ENCODE data around the gene SRGAP1.

Gene SRGAP1

DNA sequence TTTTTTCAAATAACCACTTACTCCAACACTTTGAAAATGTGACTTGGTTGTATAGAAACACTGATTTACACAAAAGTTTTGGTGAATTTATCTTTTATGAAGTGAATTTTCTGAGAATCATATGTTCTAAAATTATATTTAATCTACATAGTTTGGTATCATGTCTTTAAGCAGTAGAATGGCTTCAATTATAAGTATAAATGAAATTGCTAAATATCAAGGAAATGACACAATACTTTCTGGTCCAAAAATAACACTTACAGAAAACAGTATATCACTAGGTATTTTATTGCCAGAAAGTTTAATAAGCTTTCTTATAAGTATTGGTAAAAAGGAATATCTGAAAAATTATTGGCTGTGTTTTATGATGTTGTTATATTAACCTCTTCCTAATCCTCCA, 90.9 kb downstream of the SRGAP1 start:
- H4K12ac ChIP-seq (ENCODE audit: low read depth, low read length) = no peak overlapping the region
- H3K27me3 ChIP-seq (ENCODE audit: insufficient read depth, low read length) = no peaks in the 10 kb centered on the region
- no peaks in the 10 kb centered on the region for H3K79me1 ChIP-seq (ENCODE audit: low read length)
- no peak for DNase-seq
- no peak overlapping the region for H2BK120ac ChIP-seq (ENCODE audit: insufficient read depth, low read length, poor library complexity)
- H2BK12ac ChIP-seq (ENCODE audit: low read length) = no peak overlapping the region
- no peak overlapping the region for H2BK5ac ChIP-seq (ENCODE audit: low read depth, low read length, poor library complexity)
- H3K79me2 ChIP-seq (ENCODE audit: control insufficient read depth, insufficient read depth, low read length, poor library complexity) = no peaks in the 10 kb centered on the region
- no peak overlapping the region for H3K4ac ChIP-seq (ENCODE audit: low read depth, low read length)
- H3K18ac ChIP-seq (ENCODE audit: low read length) = no peak overlapping the region
- no peak overlapping the region for H3K27ac ChIP-seq (ENCODE audit: low read depth, low read length)
- no peaks in the 10 kb centered on the region for H3K9me3 ChIP-seq (ENCODE audit: insufficient read depth, low read depth, low read length)
- no peak overlapping the region for H4K8ac ChIP-seq (ENCODE audit: low read depth, low read length)
- H3K4me2 ChIP-seq (ENCODE audit: low read length) = no peak overlapping the region
- no peak overlapping the region for H3K4me3 ChIP-seq (ENCODE audit: low read depth, low read length)
- H4K91ac ChIP-seq (ENCODE audit: low read depth, low read length) = no peak overlapping the region
- H3K4me1 ChIP-seq (ENCODE audit: control insufficient read depth in 1 of 2, insufficient read depth in 2 of 2, low read length in 2 of 2) = peaks cover 0 to 7% of the 10 kb centered on the region in 2 experiments
- H3K23ac ChIP-seq (ENCODE audit: low read length) = no peak overlapping the region
- no peaks in the 10 kb centered on the region for H3K36me3 ChIP-seq (ENCODE audit: control insufficient read depth in 1 of 2, insufficient read depth in 2 of 2, low read length in 2 of 2)
- H3K9ac ChIP-seq (ENCODE audit: low read length) = no peak overlapping the region
- H2AFZ ChIP-seq (ENCODE audit: insufficient read depth, low read length, poor library complexity) = no peak overlapping the region
- H2AK5ac ChIP-seq (ENCODE audit: low read length) = no peak overlapping the region
- H3K14ac ChIP-seq (ENCODE audit: low read length) = no peak overlapping the region

GRCh38 chr12:63937378-63938316, 93.1 kb downstream of the SRGAP1 start:
- no peak overlapping the region for H2AK5ac ChIP-seq (ENCODE audit: low read length)

GRCh38 chr12:63940310-63941005, 96.0 kb downstream of the SRGAP1 start:
- no CpG with 5 or more reads among the region's 7 CpGs for WGBS (ENCODE audit: extremely low coverage, insufficient coverage, insufficient read length)
- no peaks in the 10 kb centered on the region for H3K9me3 ChIP-seq (ENCODE audit: insufficient read depth, low read depth, low read length)
- H3K4me2 ChIP-seq (ENCODE audit: low read length) = no peak overlapping the region
- H3K4ac ChIP-seq (ENCODE audit: low read depth, low read length) = no peak overlapping the region
- H2BK120ac ChIP-seq (ENCODE audit: insufficient read depth, low read length, poor library complexity) = no peak overlapping the region
- H4K91ac ChIP-seq (ENCODE audit: low read depth, low read length) = no peak overlapping the region
- H2AK5ac ChIP-seq (ENCODE audit: low read length) = no peak overlapping the region
- no peak overlapping the region for H3K4me3 ChIP-seq (ENCODE audit: low read depth, low read length)
- H3K79me1 ChIP-seq (ENCODE audit: low read length) = no peaks in the 10 kb centered on the region
- no peak overlapping the region for H3K14ac ChIP-seq (ENCODE audit: low read length)
- H3K27ac ChIP-seq (ENCODE audit: low read depth, low read length) = no peak overlapping the region
- no peak overlapping the region for H2AFZ ChIP-seq (ENCODE audit: insufficient read depth, low read length, poor library complexity)
- peaks cover 0 to 6% of the 10 kb centered on the region in 2 experiments for H3K4me1 ChIP-seq (ENCODE audit: control insufficient read depth in 1 of 2, insufficient read depth in 2 of 2, low read length in 2 of 2)
- peak in 1 of 2 donors; percentile 24 for DNase-seq
- H3K27me3 ChIP-seq (ENCODE audit: insufficient read depth, low read length) = no peaks in the 10 kb centered on the region
- H3K9ac ChIP-seq (ENCODE audit: low read length) = no peak overlapping the region
- no peaks in the 10 kb centered on the region for H3K36me3 ChIP-seq (ENCODE audit: control insufficient read depth in 1 of 2, insufficient read depth in 2 of 2, low read length in 2 of 2)
- no peak overlapping the region for H2BK5ac ChIP-seq (ENCODE audit: low read depth, low read length, poor library complexity)
- no peak overlapping the region for H2BK12ac ChIP-seq (ENCODE audit: low read length)
- no peak overlapping the region for H4K8ac ChIP-seq (ENCODE audit: low read depth, low read length)
- no peak overlapping the region for H3K18ac ChIP-seq (ENCODE audit: low read length)
- no peaks in the 10 kb centered on the region for H3K79me2 ChIP-seq (ENCODE audit: control insufficient read depth, insufficient read depth, low read length, poor library complexity)
- no peak overlapping the region for H4K12ac ChIP-seq (ENCODE audit: low read depth, low read length)
- no peak overlapping the region for H3K23ac ChIP-seq (ENCODE audit: low read length)

More at GRCh38 chr12:63937378-63938316, 93.1 kb downstream of the SRGAP1 start:
- H3K9ac ChIP-seq (ENCODE audit: low read length) = no peak overlapping the region
- peaks cover 0 to 9% of the 10 kb centered on the region in 2 experiments for H3K4me1 ChIP-seq (ENCODE audit: control insufficient read depth in 1 of 2, insufficient read depth in 2 of 2, low read length in 2 of 2)
- no peak overlapping the region for H3K4me2 ChIP-seq (ENCODE audit: low read length)
- H2AFZ ChIP-seq (ENCODE audit: insufficient read depth, low read length, poor library complexity) = no peak overlapping the region
- H2BK12ac ChIP-seq (ENCODE audit: low read length) = no peak overlapping the region
- DNase-seq = no peak
- H3K79me1 ChIP-seq (ENCODE audit: low read length) = no peaks in the 10 kb centered on the region
- no peak overlapping the region for H3K4ac ChIP-seq (ENCODE audit: low read depth, low read length)
- no peak overlapping the region for H2BK120ac ChIP-seq (ENCODE audit: insufficient read depth, low read length, poor library complexity)
- H4K12ac ChIP-seq (ENCODE audit: low read depth, low read length) = no peak overlapping the region
- WGBS (ENCODE audit: extremely low coverage, insufficient coverage, insufficient read length) = no CpG with 5 or more reads among the region's 12 CpGs
- H3K36me3 ChIP-seq (ENCODE audit: control insufficient read depth in 1 of 2, insufficient read depth in 2 of 2, low read length in 2 of 2) = no peaks in the 10 kb centered on the region
- no peak overlapping the region for H3K4me3 ChIP-seq (ENCODE audit: low read depth, low read length)
- H3K23ac ChIP-seq (ENCODE audit: low read length) = no peak overlapping the region
- no peak overlapping the region for H3K18ac ChIP-seq (ENCODE audit: low read length)
- H4K8ac ChIP-seq (ENCODE audit: low read depth, low read length) = no peak overlapping the region
- H3K27ac ChIP-seq (ENCODE audit: low read depth, low read length) = no peak overlapping the region
- no peak overlapping the region for H4K91ac ChIP-seq (ENCODE audit: low read depth, low read length)
- no peaks in the 10 kb centered on the region for H3K9me3 ChIP-seq (ENCODE audit: insufficient read depth, low read depth, low read length)
- no peak overlapping the region for H3K14ac ChIP-seq (ENCODE audit: low read length)
- no peak overlapping the region for H2BK5ac ChIP-seq (ENCODE audit: low read depth, low read length, poor library complexity)
- no peaks in the 10 kb centered on the region for H3K79me2 ChIP-seq (ENCODE audit: control insufficient read depth, insufficient read depth, low read length, poor library complexity)
- H3K27me3 ChIP-seq (ENCODE audit: insufficient read depth, low read length) = no peaks in the 10 kb centered on the region

GRCh38 chr12:63941166-63941800, 96.8 kb downstream of the SRGAP1 start:
- WGBS (ENCODE audit: extremely low coverage, insufficient coverage, insufficient read length) = no CpG with 5 or more reads among the region's 3 CpGs
- no peaks in the 10 kb centered on the region for H3K9me3 ChIP-seq (ENCODE audit: insufficient read depth, low read depth, low read length)
- no peak overlapping the region for H2BK12ac ChIP-seq (ENCODE audit: low read length)
- peaks cover 0 to 6% of the 10 kb centered on the region in 2 experiments for H3K4me1 ChIP-seq (ENCODE audit: control insufficient read depth in 1 of 2, insufficient read depth in 2 of 2, low read length in 2 of 2)
- no peaks in the 10 kb centered on the region for H3K27me3 ChIP-seq (ENCODE audit: insufficient read depth, low read length)
- no peak overlapping the region for H3K4me2 ChIP-seq (ENCODE audit: low read length)
- no peak overlapping the region for H3K4me3 ChIP-seq (ENCODE audit: low read depth, low read length)
- no peak overlapping the region for H3K9ac ChIP-seq (ENCODE audit: low read length)
- H3K14ac ChIP-seq (ENCODE audit: low read length) = no peak overlapping the region
- H2BK5ac ChIP-seq (ENCODE audit: low read depth, low read length, poor library complexity) = no peak overlapping the region
- DNase-seq = no peak
- no peaks in the 10 kb centered on the region for H3K36me3 ChIP-seq (ENCODE audit: control insufficient read depth in 1 of 2, insufficient read depth in 2 of 2, low read length in 2 of 2)
- no peak overlapping the region for H4K91ac ChIP-seq (ENCODE audit: low read depth, low read length)
- H3K18ac ChIP-seq (ENCODE audit: low read length) = no peak overlapping the region
- no peak overlapping the region for H3K4ac ChIP-seq (ENCODE audit: low read depth, low read length)
- H3K79me1 ChIP-seq (ENCODE audit: low read length) = no peaks in the 10 kb centered on the region
- no peak overlapping the region for H2AFZ ChIP-seq (ENCODE audit: insufficient read depth, low read length, poor library complexity)
- H3K79me2 ChIP-seq (ENCODE audit: control insufficient read depth, insufficient read depth, low read length, poor library complexity) = no peaks in the 10 kb centered on the region
- H3K27ac ChIP-seq (ENCODE audit: low read depth, low read length) = no peak overlapping the region
- H2BK120ac ChIP-seq (ENCODE audit: insufficient read depth, low read length, poor library complexity) = no peak overlapping the region
- H2AK5ac ChIP-seq (ENCODE audit: low read length) = no peak overlapping the region
- H3K23ac ChIP-seq (ENCODE audit: low read length) = no peak overlapping the region
- no peak overlapping the region for H4K8ac ChIP-seq (ENCODE audit: low read depth, low read length)
- no peak overlapping the region for H4K12ac ChIP-seq (ENCODE audit: low read depth, low read length)
